GM18499 (cell line): Measurements from ENCODE around the gene ZNF580.

Experiments
- ATAC-seq: cut with Tn5 transposase; IDR thresholded peaks from one replicate; pipeline ENCODE4 v1.9.1; 2021; ENCODE audit warnings: moderate number of reproducible peaks; ENCODE audit not compliant: insufficient read depth, unreplicated experiment

The ZNF580 gene

GRCh38 chr19:55644191-55644833 is 3.5 kb downstream of the ZNF580 start:
- no peak for ATAC-seq

- no peak for ATAC-seq
These were observed 4.2 kb downstream of the ZNF580 start for GRCh38 chr19:55644842-55645511.

GRCh38 chr19:55645512-55645881 is 4.7 kb downstream of the ZNF580 start:
- no peak for ATAC-seq

GRCh38 chr19:55646889-55647731 is 6.3 kb downstream of the ZNF580 start:
- no peak for ATAC-seq

GRCh38 chr19:55647732-55648584 is 7.2 kb downstream of the ZNF580 start, which contains the start of gene CCDC106:
Gene CCDC106, plus strand, starts transcription at chr19:55648212. Its CDS starts 835 bp downstream, at chr19:55649047.
- ATAC-seq, result no peak

GRCh38 chr19:55648585-55649267 is 7.9 kb downstream of the ZNF580 start:
- ATAC-seq, result no peak

- no peak for ATAC-seq
These were observed 8.7 kb downstream of the ZNF580 start for GRCh38 chr19:55649268-55650125.

- ATAC-seq, result no peak
These were observed 9.3 kb downstream of the ZNF580 start for GRCh38 chr19:55650126-55650557.

GRCh38 chr19:55650602-55651230 is 9.9 kb downstream of the ZNF580 start:
- ATAC-seq, result no peak

GRCh38 chr19:55651236-55651635 is 10.4 kb downstream of the ZNF580 start:
- ATAC-seq, result no peak

- ATAC-seq, result no peak
These were observed 11.7 kb downstream of the ZNF580 start for GRCh38 chr19:55652311-55653128.

- ATAC-seq, result peak; percentile 24
These were observed 13.0 kb downstream of the ZNF580 start for GRCh38 chr19:55653651-55654322.

- ATAC-seq, result peak; percentile 35
These were observed 13.6 kb downstream of the ZNF580 start for GRCh38 chr19:55654323-55654867.

- peak; percentile 11 for ATAC-seq
These were observed 14.3 kb downstream of the ZNF580 start, which contains the start of gene U2AF2 for GRCh38 chr19:55654868-55655647. Gene U2AF2, plus strand, starts transcription at chr19:55655035. Its CDS starts 70 bp downstream, at chr19:55655105.

- no peak for ATAC-seq
These were observed 14.8 kb downstream of the ZNF580 start for GRCh38 chr19:55655648-55656040.

- no peak for ATAC-seq
These were observed 15.8 kb downstream of the ZNF580 start for GRCh38 chr19:55656552-55656951.
